CD4-positive, alpha-beta T cell treated with Interleukin-21 for 1 hour (primary cell): ENCODE data around the gene SS18.

Source experiments
- DNase-seq: peaks from one replicate; pipeline ENCODE4 v3.0.0-alpha.2; 2020

Gene SS18

DNA sequence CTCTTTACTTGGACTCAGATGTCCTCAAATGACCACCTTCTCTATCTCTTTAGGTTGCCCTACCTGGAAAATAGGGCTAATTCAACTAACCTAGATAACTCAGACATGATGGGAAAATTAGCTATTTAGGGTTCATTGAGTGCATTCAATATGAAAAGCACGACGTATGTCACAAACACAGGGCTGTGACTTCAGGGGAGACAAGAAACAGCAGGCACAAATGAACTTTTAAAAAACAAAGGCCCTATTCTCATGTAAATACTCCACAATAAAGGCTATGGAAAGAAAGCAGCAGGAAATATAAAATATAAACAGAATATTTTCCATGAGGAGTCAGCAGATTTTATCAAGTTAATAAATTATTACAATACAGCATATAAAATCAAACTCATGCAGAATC, 97.8 kb downstream of the SS18 start:
- DNase-seq = no peak

DNA sequence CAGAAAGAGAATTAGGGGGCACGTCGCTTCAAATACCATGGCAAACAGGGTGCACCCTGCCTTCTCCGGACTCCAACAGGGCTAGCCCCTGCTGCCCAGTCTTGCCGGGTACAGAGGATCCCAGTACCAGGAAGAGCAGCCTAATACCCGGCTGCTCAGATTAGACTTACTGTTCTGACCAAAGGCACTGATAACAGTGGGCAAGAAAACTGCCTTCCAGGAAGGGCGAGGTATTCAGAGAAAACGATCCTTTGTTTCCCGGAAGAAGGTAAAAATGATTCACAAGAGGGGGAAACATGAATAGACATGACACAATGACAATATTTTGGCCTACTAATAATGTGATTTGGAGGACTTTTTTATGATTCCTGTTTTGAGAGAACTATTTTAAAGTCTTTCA, 99.9 kb downstream of the SS18 start:
- no peak for DNase-seq

DNA sequence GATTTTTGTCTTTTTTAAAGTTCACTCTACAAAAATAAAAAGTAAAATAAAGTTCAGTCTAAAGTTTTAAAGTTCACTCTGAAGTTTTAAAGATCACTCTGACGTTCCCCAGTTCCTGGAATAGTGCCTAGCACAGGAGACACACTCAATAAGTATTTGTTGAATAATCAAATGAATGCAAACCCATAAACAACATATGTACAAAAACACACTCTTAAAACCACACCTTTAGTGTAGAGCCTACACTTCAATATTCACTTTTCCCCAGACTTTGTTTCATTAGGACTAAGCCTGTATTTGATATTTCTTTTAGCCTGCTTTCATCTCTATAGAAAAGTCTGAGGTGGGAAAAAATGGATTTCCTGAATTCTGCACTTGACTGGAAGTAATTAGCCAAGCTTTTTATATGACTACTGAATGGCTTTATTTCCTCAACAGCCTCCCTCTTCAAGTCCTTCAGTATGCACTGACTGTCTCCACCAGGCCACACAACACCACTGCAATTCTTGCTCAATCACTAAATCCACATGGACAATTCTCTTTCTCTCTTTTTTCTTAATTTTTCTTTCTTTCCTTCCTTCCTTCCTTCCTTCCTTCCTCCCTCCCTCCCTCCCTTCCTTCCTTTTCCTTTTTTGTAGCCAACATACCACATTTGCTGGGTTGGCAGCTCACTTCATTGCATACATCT, 104.6 kb downstream of the SS18 start:
- DNase-seq = no peak

DNA sequence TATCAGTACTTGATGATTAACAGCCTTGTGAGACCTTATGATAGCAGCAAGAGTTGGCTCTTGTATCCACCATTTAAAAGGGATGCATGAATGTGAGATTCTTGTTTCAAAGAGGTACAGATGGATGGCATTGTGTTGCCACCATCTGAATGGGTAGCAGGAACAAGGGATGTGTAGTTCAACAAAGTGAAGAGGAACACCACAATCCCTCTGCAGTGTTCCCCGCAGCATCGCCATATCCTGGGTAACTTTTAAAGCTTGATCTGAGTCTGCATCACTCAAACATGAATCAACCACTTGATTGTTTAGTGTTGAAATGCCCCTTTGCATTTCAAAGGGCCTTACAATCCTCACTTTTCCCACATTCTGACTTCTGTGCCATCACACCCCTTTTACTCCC, 106.7 kb downstream of the SS18 start:
- DNase-seq = no peak

DNA sequence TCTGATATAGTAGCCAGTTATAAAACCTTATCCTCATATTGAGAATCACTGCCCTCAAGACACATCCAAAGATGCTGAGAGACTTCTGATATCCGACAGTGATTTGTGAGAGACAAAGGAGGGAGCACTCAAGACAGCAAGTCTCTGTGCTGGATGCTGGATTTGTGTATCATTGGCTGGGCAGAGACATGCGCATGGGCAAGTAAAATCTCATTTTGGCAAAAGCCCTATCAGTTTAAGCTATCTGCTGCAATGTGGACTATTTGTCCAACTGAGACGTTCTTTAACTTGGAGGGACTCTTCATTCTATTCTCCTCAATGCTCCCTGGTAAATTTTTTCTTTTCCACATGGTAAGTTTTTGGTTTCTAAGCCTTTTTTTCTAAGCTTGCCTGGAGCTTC, 107.5 kb downstream of the SS18 start:
- DNase-seq = no peak

DNA sequence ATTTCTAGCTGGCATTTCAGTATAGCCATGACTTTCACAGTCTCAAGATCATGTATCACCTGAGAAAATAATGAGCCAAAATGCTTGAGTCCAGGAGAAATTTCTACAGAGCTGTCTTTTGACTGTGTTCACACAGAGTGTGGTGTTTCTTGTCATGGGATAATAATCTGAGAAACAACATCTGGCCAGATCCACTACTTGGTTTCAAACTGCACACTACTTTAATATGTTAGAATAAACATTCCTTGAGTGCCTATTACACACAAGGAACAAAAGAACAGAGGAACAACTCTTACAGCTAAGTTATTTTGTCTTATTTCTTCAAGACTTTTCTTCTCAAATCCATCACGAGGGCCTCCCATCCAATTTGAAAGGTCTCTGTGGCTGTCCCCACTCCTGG, 108.3 kb downstream of the SS18 start:
- DNase-seq = no peak

DNA sequence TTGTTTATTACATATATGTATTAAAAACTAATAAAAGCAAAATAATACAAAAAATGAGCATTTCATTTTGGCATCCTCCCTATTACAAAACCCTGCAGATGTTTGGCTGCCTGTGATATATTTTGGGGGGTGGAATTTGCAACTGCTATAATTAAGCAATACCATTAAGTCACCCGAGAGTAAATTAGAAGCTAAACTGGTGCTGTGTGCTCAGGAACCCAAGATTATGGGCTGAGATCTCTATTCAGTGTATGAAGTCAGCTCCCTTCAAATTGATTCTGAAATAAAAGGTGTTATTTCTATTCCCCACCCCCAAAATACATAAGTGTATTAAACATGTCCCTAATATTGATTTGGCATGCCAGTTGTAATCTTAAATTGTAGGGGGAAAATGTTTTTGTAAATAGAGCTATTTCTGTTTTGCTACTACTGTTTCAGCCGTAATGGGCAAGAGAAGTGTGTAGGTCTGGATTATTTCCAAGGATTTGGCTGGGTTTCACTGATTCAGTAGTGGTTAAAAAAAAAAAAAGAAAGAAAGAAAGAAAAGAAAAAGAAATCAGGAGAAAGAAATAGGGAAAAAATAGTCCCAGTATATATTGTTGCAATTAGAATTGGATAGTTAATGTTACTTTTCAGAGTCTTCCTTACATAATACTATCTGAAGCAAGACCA, 110.9 kb downstream of the SS18 start:
- DNase-seq = no peak

DNA sequence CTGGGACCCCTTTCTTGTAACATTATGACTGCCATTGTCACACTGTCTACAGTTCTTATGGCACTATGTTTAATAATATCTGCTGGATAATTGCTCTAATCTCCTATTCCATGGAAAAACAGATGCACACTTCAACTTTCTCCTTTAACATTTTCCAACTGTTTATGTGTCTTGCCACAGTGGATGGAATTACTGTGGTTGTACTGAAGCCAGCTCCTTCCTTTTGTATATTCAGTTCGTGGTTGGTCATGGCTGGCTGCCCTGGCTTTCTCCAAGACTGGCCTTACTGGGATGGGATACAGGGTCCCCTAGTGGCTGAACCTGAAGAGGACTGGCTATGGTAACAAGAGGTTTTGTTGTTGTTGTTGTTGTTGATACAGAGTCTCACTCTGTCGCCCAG, 113.9 kb downstream of the SS18 start:
- DNase-seq = no peak

DNA sequence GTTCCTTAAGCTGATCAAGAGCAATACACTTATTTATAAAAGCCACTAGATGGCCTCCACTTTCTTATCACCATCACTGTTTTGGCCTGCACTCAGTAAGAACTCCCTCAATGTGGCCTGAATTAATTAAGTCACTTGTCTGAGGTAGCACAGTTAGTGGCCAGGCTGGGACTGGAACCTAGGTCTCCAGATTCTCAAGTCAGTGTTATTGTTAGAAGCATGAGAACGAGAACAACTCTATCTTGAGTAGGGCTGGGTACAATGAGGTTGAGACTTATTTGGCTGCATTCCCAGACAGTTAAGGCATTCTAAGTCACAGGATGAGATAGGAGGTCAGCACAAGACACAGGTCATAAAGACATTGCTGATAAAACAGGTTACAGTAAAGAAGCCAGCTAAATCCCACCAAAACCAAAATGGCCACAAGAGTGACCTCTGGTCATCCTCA, 115.8 kb downstream of the SS18 start:
- no peak for DNase-seq
